ENCODE results near the gene FYN. TPM values are rescaled to one million over a fixed set of nuclear protein-coding genes. Genes with fewer than 3 reads are reported as not detected.

Gene FYN
- total RNA-seq, 1 experiment from 2014 or later: 7.2 TPM

- POLR2A ChIA-PET: no interaction called here
- Histone ChIP-seq H3K36me3 (ENCODE audit: control insufficient read depth, insufficient read depth, low read length) (no peaks in the 10 kb centered on the region), H3K4me3 (ENCODE audit: low read depth, low read length) (no peak overlapping the region), H3K4me1 (no peaks in the 10 kb centered on the region), H3K9me3 (no peaks in the 10 kb centered on the region), H3K27me3 (replicated peaks; ENCODE audit: control insufficient read depth, insufficient read depth, low read length) (no peaks in the 10 kb centered on the region)
- H3K4me3 Mint-ChIP-seq (ENCODE audit: unreplicated experiment): no peak overlapping the region
- intact Hi-C loops (cut with micrococcal nuclease; ENCODE audit: unreplicated experiment): no loop called here
- no TSS peak for BruUV-seq (replicated peaks)
- no peak overlapping the region for H3K27ac Mint-ChIP-seq (ENCODE audit: unreplicated experiment)
- TF ChIP-seq, protein P1, sequence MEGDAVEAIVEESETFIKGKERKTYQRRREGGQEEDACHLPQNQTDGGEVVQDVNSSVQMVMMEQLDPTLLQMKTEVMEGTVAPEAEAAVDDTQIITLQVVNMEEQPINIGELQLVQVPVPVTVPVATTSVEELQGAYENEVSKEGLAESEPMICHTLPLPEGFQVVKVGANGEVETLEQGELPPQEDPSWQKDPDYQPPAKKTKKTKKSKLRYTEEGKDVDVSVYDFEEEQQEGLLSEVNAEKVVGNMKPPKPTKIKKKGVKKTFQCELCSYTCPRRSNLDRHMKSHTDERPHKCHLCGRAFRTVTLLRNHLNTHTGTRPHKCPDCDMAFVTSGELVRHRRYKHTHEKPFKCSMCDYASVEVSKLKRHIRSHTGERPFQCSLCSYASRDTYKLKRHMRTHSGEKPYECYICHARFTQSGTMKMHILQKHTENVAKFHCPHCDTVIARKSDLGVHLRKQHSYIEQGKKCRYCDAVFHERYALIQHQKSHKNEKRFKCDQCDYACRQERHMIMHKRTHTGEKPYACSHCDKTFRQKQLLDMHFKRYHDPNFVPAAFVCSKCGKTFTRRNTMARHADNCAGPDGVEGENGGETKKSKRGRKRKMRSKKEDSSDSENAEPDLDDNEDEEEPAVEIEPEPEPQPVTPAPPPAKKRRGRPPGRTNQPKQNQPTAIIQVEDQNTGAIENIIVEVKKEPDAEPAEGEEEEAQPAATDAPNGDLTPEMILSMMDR (IDR thresholded peaks at IDR 0.05; ENCODE audit: insufficient read depth in 1 of 2, low read depth in 1 of 2, low read length in 1 of 2, severe bottlenecking in 1 of 2, unreplicated experiment in 1 of 2): no peak
- no peaks in the 10 kb centered on the region for H3K9me3 Mint-ChIP-seq (ENCODE audit: unreplicated experiment)
- peaks cover 5% of the 10 kb centered on the region for H3K27me3 Mint-ChIP-seq (ENCODE audit: insufficient read depth, unreplicated experiment)
- CTCF ChIA-PET: no interaction called here
- H3K36me3 Mint-ChIP-seq (ENCODE audit: insufficient read depth, unreplicated experiment): no peaks in the 10 kb centered on the region
- no peaks in the 10 kb centered on the region for H3K4me1 Mint-ChIP-seq (ENCODE audit: low read depth, unreplicated experiment)
- no peak for DNase-seq
Measured at GRCh38 chr6:111727041-111727440, 146.2 kb downstream of the FYN start.

DNA sequence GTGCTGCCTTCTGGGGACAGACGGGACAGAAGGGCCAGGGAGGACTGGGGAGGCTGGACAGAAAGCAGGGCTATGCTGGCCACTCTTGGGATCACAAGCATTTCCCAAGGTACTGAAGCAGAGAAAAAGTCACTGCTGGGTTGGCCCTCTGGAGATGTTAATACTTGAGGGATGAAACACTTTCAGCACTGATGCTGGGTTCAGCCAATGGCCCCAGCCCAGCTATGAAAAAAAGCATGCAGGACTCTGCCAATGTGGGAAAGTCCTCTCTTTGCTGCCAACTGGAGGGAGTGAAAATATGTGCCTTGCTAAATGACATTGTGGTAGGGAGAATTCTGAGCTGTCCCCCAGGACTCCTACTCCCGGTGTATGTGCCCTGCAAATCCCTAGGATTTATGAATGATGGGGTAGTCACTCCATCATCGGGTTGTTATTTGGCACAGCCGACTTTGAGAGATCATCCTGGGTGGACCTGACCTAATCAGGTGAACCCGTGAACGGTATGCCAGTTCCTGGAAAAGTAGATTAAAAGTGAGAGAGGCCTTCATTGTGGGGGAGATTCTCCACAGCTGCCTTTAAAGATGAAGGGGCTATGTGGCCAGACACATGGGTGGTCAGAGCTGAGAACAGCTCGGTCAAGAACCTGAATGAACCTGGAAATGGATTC is 147.7 kb downstream of the FYN start:
- no TSS peak for BruUV-seq (replicated peaks)
- no peak for DNase-seq
- TF ChIP-seq, protein P1 (IDR thresholded peaks at IDR 0.05; ENCODE audit: insufficient read depth in 1 of 2, low read depth in 1 of 2, low read length in 1 of 2, severe bottlenecking in 1 of 2, unreplicated experiment in 1 of 2): no peak
- peaks cover 8% of the 10 kb centered on the region for H3K9me3 Mint-ChIP-seq (ENCODE audit: unreplicated experiment)
- intact Hi-C loops (cut with micrococcal nuclease; ENCODE audit: unreplicated experiment): no loop called here
- H3K4me1 ChIP-seq: no peaks in the 10 kb centered on the region
- H3K36me3 Mint-ChIP-seq (ENCODE audit: insufficient read depth, unreplicated experiment): no peaks in the 10 kb centered on the region
- no peak overlapping the region for H3K4me3 ChIP-seq (ENCODE audit: low read depth, low read length)
- no peak overlapping the region for H3K27ac Mint-ChIP-seq (ENCODE audit: unreplicated experiment)
- CTCF ChIA-PET: interaction anchor here (0.6 kb wide), 1 partner anchor 318 kb away, joined by 5 read pairs; no protein-coding TSS in a partner anchor
- H3K9me3 ChIP-seq: no peaks in the 10 kb centered on the region
- POLR2A ChIA-PET: no interaction called here
- peaks cover 5% of the 10 kb centered on the region for H3K27me3 Mint-ChIP-seq (ENCODE audit: insufficient read depth, unreplicated experiment)
- H3K4me3 Mint-ChIP-seq (ENCODE audit: unreplicated experiment): no peak overlapping the region
- H3K27me3 ChIP-seq (replicated peaks; ENCODE audit: control insufficient read depth, insufficient read depth, low read length): no peaks in the 10 kb centered on the region
- no peaks in the 10 kb centered on the region for H3K4me1 Mint-ChIP-seq (ENCODE audit: low read depth, unreplicated experiment)
- H3K36me3 ChIP-seq (ENCODE audit: control insufficient read depth, insufficient read depth, low read length): no peaks in the 10 kb centered on the region

GRCh38 chr6:111724505-111724904 is 148.7 kb downstream of the FYN start:
- POLR2A ChIA-PET: no interaction called here
- Histone ChIP-seq H3K4me3 (ENCODE audit: low read depth, low read length) (no peak overlapping the region), H3K27me3 (replicated peaks; ENCODE audit: control insufficient read depth, insufficient read depth, low read length) (no peaks in the 10 kb centered on the region), H3K9me3 (no peaks in the 10 kb centered on the region), H3K36me3 (ENCODE audit: control insufficient read depth, insufficient read depth, low read length) (no peaks in the 10 kb centered on the region), H3K4me1 (no peaks in the 10 kb centered on the region)
- Mint-ChIP-seq H3K36me3 (ENCODE audit: insufficient read depth, unreplicated experiment) (no peaks in the 10 kb centered on the region), H3K4me3 (ENCODE audit: unreplicated experiment) (no peak overlapping the region), H3K27me3 (ENCODE audit: insufficient read depth, unreplicated experiment) (peaks cover 5% of the 10 kb centered on the region), H3K4me1 (ENCODE audit: low read depth, unreplicated experiment) (no peaks in the 10 kb centered on the region), H3K9me3 (ENCODE audit: unreplicated experiment) (peaks cover 12% of the 10 kb centered on the region), H3K27ac (ENCODE audit: unreplicated experiment) (no peak overlapping the region)
- DNase-seq: no peak
- intact Hi-C loops (cut with micrococcal nuclease; ENCODE audit: unreplicated experiment): no loop called here
- CTCF ChIA-PET: no interaction called here
- TF ChIP-seq, protein P1 (IDR thresholded peaks at IDR 0.05; ENCODE audit: insufficient read depth in 1 of 2, low read depth in 1 of 2, low read length in 1 of 2, severe bottlenecking in 1 of 2, unreplicated experiment in 1 of 2): no peak
- BruUV-seq (replicated peaks): no TSS peak
